Measurements from ENCODE around the gene GLOD5. TPM values are rescaled to one million over a fixed set of nuclear protein-coding genes. Genes with fewer than 3 reads are reported as not detected.

Gene GLOD5
- total RNA-seq, result not detected
- long read RNA-seq, result 0 reads

- intact Hi-C loops (cut with DNase I), result no loop called here
- DNase-seq (no peak), ATAC-seq (ENCODE audit: poor library complexity) (no peak)
Measured at GRCh38 chrX:48761674-48762471, at the start of gene GLOD5. TSS of gene GLOD5 (plus strand) at chrX:48761747. CDS start at chrX:48761791, 44 bp downstream.

DNA sequence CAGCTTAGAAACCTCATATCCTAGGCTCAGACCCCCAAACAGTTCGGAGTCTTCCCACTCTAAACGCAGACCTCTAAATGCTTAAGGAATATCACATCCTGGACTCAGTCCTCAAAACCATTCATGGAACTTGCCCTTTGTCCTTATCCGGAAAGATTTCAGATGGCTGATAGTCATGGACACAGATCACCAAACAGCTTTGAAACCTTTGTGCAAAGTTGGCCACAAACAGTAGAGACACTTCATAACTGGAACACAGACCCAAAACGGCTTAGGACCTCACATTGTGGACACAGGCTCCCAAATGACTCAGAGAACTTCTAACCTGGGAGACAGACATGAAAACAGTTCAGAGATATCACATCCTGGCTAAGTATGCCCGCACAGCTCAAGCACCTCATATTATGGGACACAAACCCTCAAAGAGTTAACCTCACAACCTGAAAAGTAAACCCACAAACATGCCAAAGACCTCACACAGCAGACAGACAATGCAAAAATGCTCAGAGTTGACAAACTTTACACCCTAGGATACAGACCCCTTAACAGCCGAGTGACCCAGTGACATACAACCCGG lies 49.5 kb upstream of the GLOD5 start:
- ATAC-seq (ENCODE audit: poor library complexity) (peak; percentile 40), DNase-seq (no peak)
- intact Hi-C loops (cut with DNase I), result no loop called here

- no peak for ATAC-seq (ENCODE audit: poor library complexity)
- intact Hi-C loops (cut with DNase I), result no loop called here
- no peak for DNase-seq
Measured at GRCh38 chrX:48713847-48714246, 47.7 kb upstream of the GLOD5 start.

DNA sequence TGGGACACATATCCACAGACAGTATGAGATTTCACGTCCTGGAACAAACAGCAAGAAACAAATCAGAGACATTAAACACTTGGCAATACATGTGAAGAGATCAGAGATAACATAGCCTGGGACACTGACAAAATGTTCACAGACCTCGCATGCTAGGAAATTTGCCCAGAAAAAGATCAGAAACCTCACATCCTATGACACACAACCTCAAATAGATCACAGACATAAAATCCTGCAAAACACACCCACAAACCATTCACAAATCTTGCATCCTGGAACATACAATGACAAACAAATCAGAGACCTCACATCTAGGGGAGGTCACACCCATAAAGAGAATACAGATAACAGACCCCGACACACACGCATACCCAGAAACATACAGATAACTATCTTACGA lies 47.0 kb upstream of the GLOD5 start:
- intact Hi-C loops (cut with DNase I), result no loop called here
- no peak for DNase-seq
- ATAC-seq (ENCODE audit: poor library complexity), result no peak

DNA sequence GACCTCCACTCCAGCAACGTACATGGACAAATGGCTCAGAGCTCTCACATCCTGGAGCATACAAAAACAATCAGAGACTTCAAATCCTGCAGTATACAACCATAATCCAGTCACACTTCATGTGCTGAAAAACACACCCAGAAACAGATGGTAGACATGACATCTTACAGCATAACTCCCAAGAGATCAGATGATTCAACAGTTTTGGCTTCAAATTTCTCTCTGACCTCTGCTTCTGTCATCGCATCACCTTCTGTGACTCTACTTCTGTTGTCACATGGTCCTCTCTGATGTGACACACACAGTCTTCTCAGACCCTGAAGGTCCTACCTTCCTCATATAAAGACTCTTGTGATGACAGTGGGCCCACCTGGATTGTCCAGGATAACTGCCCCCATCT lies 46.5 kb upstream of the GLOD5 start:
- intact Hi-C loops (cut with DNase I), result no loop called here
- no peak for DNase-seq
- no peak for ATAC-seq (ENCODE audit: poor library complexity)

DNA sequence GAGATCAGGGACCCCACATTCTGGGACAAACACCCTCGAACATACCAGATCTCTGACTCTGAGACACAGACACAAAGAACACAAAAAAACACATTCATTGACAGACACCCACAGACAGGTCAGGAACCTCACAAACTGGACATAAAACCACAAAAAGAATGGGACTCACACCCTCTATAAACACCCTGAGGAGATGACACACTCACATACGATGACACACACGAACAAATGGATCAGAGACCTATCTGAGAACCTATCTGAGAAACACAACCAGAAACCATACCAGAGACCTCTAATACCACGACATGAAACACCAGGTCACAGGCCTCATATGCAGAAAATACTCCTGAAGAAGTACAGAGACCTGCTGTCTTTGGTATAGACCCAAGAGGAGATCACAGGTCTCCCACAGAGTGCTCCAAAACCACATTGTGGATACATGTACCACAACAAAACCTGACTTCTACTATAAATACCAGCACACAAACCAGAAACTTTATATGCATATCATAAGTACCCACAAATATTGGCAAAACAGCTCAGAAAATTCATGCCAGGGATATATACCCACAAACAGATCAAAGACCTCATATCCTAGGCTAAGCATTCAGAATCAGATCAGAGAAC lies 45.6 kb upstream of the GLOD5 start:
- no peak for ATAC-seq (ENCODE audit: poor library complexity)
- DNase-seq, result no peak
- intact Hi-C loops (cut with DNase I), result no loop called here

GRCh38 chrX:48719958-48720357 lies 41.6 kb upstream of the GLOD5 start:
- intact Hi-C loops (cut with DNase I), result no loop called here
- no peak for ATAC-seq (ENCODE audit: poor library complexity)
- DNase-seq, result no peak

GRCh38 chrX:48720577-48721250 lies 40.8 kb upstream of the GLOD5 start:
- intact Hi-C loops (cut with DNase I), result no loop called here
- ATAC-seq (ENCODE audit: poor library complexity) (no peak), DNase-seq (no peak)

GRCh38 chrX:48721916-48722315 lies 39.6 kb upstream of the GLOD5 start:
- DNase-seq (no peak), ATAC-seq (ENCODE audit: poor library complexity) (no peak)
- intact Hi-C loops (cut with DNase I), result no loop called here

- intact Hi-C loops (cut with DNase I), result no loop called here
- DNase-seq (no peak), ATAC-seq (ENCODE audit: poor library complexity) (no peak)
Measured at GRCh38 chrX:48726596-48726995, 35.0 kb upstream of the GLOD5 start.

- ATAC-seq (ENCODE audit: poor library complexity), result no peak
- intact Hi-C loops (cut with DNase I), result no loop called here
- DNase-seq, result no peak
Measured at GRCh38 chrX:48728653-48729052, 32.9 kb upstream of the GLOD5 start.

DNA sequence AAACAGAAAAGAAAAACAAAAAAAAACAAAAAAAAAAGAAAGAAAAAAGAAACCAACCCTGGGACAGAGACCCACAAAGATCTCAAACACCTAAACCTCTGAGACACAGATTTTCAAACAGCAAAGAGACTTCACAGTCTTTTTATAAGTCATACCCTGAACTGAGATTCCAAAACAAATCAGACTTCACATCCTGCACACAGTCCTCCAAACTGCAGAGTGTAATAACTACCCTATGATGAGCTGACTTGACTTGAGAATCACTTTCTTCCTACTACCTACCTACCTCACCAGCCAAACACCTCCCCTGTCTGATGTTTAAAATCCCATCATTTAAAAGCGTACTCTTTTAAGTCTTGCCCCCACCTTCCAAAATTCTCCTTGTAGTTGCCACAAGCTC lies 25.2 kb upstream of the GLOD5 start:
- DNase-seq, result no peak
- intact Hi-C loops (cut with DNase I), result no loop called here

GRCh38 chrX:48736878-48737212 lies 24.7 kb upstream of the GLOD5 start:
- DNase-seq, result no peak
- intact Hi-C loops (cut with DNase I), result no loop called here
- ATAC-seq (ENCODE audit: poor library complexity), result no peak

More for the DNA sequence above, 25.2 kb upstream of the GLOD5 start:
- no peak for ATAC-seq (ENCODE audit: poor library complexity)

- ATAC-seq (ENCODE audit: poor library complexity) (peak; percentile 100), DNase-seq (peak; percentile 93)
- intact Hi-C loops (cut with DNase I), result no loop called here
Measured at GRCh38 chrX:48737213-48737938, 24.2 kb upstream of the GLOD5 start.

- ATAC-seq (ENCODE audit: poor library complexity), result no peak
- intact Hi-C loops (cut with DNase I), result no loop called here
- no peak for DNase-seq
Measured at GRCh38 chrX:48737940-48738339, 23.6 kb upstream of the GLOD5 start.

GRCh38 chrX:48741834-48742233 lies 19.7 kb upstream of the GLOD5 start:
- DNase-seq, result no peak
- intact Hi-C loops (cut with DNase I), result no loop called here
- ATAC-seq (ENCODE audit: poor library complexity), result no peak

GRCh38 chrX:48745222-48745621 lies 16.3 kb upstream of the GLOD5 start:
- intact Hi-C loops (cut with DNase I), result no loop called here
- ATAC-seq (ENCODE audit: poor library complexity) (no peak), DNase-seq (no peak)

DNA sequence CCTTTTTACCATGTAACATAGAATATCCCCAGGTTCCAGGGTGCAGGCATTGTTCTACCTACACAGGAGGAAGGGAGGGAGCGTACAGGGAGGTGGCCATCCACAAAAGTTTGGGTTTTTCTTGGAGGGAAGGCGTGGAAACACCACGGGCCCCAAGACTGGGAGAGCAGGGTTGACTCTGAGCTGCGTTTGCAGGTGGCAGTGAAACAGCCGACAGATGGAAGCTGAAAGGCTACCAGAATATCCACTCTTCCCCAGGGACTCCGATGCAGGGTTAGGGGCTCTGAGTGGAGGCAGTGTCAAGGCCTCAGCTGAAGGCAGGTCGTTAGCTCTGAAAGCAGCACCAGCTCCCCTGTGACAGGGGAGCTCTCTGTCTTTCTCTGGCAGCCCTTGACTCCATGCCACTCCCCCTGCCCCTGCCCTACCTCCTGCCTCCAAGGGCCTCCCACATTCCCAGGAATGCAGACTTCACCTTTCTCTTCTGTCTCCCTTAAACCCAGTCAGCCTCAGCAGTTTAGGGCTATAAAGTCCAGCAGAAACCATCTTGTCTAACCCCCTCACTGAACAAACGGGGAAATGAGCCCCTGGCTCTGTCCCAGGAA lies 14.0 kb upstream of the GLOD5 start:
- DNase-seq (no peak), ATAC-seq (ENCODE audit: poor library complexity) (no peak)
- intact Hi-C loops (cut with DNase I), result no loop called here

- ATAC-seq (ENCODE audit: poor library complexity), result no peak
- no peak for DNase-seq
- intact Hi-C loops (cut with DNase I), result no loop called here
Measured at GRCh38 chrX:48749182-48749581, 12.4 kb upstream of the GLOD5 start.
